H1 (cell line): ENCODE data around the gene ATP2A3. TPM values are rescaled to one million over a fixed set of nuclear protein-coding genes. Genes with fewer than 3 reads are reported as not detected.

Experiments
- CBX8 ChIP-seq: fragments of 300-800, 300-1000 bp; sonication (generic); IDR thresholded peaks from 2 replicates; pipeline ENCODE4 v1.7.1; 2016; ENCODE audit warnings: low read depth, low read length, borderline replicate concordance
- CTBP2 ChIP-seq: IDR thresholded peaks from 2 replicates; pipeline ENCODE4 v1.7.0; 2011; ENCODE audit warnings: borderline replicate concordance, mild to moderate bottlenecking, moderate library complexity, mixed read lengths, low read length; ENCODE audit not compliant: insufficient read depth, insufficient read length
- GTF2F1 ChIP-seq: IDR thresholded peaks from 2 replicates; pipeline ENCODE4 v1.6.1; 2012; ENCODE audit warnings: low read depth, low read length, improper control_type of control experiment, borderline replicate concordance
- JUN ChIP-seq: IDR thresholded peaks from 2 replicates; pipeline ENCODE4 v1.6.1; 2011; ENCODE audit warnings: low read depth, mild to moderate bottlenecking, improper control_type of control experiment, low read length
- JUND ChIP-seq: IDR thresholded peaks from 2 replicates; pipeline ENCODE4 v1.6.1; 2011; ENCODE audit warnings: mild to moderate bottlenecking, improper control_type of control experiment, low read length
- KDM5A ChIP-seq: fragments of 200-600 bp; IDR thresholded peaks from 2 replicates; pipeline ENCODE4 v1.7.1; 2012; ENCODE audit warnings: mild to moderate bottlenecking, low read length, inconsistent platforms, mixed read lengths
- NRF1 ChIP-seq: IDR thresholded peaks from 2 replicates; pipeline ENCODE4 v1.6.1; 2011; ENCODE audit warnings: mild to moderate bottlenecking, low read depth, low read length, improper control_type of control experiment
- POLR2AphosphoS5 ChIP-seq: IDR thresholded peaks from 2 replicates; pipeline ENCODE4 v1.6.1; 2011; ENCODE audit warnings: low read depth, low read length
- SIN3A ChIP-seq, 2 experiments: IDR thresholded peaks in 1 of 2; conservative IDR thresholded peaks in 1 of 2; 2 replicates each; pipeline ENCODE4 v1.6.1; 2011 to 2012; ENCODE audit warnings: low read length in 2 of 2, improper control_type of control experiment in 1 of 2, low read depth in 1 of 2, mild to moderate bottlenecking in 1 of 2
- USF2 ChIP-seq: IDR thresholded peaks from 2 replicates; pipeline ENCODE4 v1.6.1; 2011; ENCODE audit warnings: low read length, improper control_type of control experiment
- polyA plus RNA-seq, 7 experiments: library from polyadenylated mRNA; depleted of rRNA in 3 of 7; stranded (reverse) in 5 of 7; unstranded in 2 of 7; fragments of >200 nt in 5 of 7; fragments of 200-250 nt in 2 of 7; gene quantifications; 1 replicate in 5 of 7; 2 replicates in 1 of 7; 4 replicates in 1 of 7; pipeline versions ENCODE4 v1.2.1 to v1.2.3, GENCODE V29; 2011 to 2013; ENCODE audit warnings: missing spikeins in 2 of 7, mixed read lengths in 2 of 7
- total RNA-seq: library from RNA; stranded (reverse); fragmentation: NEBNext Ultra II Directional; extraction: Animal tissue kit (Norgen Biotek cat#: 25700); gene quantifications from 2 replicates; pipeline ENCODE4 v1.2.1, GENCODE V29; 2021
- TF ChIP-seq, protein P1 (sequence below): IDR thresholded peaks from 2 replicates; pipeline ENCODE4 v1.6.1; 2012; ENCODE audit warnings: inconsistent platforms

Gene ATP2A3
- total and polyA plus RNA-seq, 2 of the 8 experiments (the other 6 are each of a cell fraction or from before 2014, with no cell fraction given): 18.4 to 32.5 TPM

DNA sequence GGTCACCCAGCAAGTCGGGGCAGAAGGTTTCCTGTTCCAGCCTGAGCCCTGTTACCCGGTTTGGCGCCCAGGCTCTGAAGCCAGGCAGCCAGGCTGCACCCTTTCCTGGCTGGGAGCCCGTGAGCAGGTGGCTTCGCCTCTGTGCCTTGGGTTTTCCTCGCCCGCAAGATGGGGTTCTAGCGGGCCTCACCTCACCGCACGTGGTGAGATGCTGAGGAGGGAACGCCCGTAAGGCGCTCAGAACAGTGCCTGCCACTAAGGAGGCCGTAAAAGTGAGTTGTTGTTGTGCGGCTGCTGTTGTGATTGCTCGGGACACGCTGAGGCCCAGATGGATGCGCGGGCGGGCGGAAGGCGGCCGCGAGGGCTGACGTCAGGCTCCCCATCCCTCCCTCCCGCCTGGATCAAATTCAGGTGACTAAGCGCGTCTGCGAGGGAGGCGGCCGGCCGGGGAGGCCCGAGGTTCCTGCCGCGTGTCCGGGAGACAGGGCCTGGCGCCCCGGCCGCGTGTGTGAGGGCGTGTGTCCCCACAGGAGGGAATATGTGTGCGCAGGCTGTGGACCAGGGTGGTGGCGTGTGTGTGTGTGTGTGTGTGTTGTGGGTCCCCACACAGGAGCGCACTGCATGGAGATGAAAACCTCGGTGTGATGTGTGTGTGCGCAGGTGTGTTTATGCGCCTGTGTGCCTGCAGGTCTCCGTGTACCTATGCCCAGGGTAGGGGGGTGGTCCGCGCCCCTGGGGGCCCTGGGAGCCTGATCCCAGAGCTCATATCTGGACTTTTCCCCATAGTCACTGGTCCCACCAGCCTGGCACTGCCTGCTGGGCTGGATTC, 75.7 kb downstream of the ATP2A3 start (continued):
- no peak for TF ChIP-seq CTBP2
- 0 out of 2 replicates have a peak, but pooled peaks have one; percentile 45 for TF ChIP-seq POLR2AphosphoS5
- TF ChIP-seq JUN: no peak
- TF ChIP-seq, protein P1, sequence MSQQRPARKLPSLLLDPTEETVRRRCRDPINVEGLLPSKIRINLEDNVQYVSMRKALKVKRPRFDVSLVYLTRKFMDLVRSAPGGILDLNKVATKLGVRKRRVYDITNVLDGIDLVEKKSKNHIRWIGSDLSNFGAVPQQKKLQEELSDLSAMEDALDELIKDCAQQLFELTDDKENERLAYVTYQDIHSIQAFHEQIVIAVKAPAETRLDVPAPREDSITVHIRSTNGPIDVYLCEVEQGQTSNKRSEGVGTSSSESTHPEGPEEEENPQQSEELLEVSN: peak; percentile 95
- no peak for TF ChIP-seq CBX8
- TF ChIP-seq USF2: no peak
- TF ChIP-seq GTF2F1: no peak
- no peak for TF ChIP-seq NRF1
- TF ChIP-seq KDM5A: no peak
- 0 out of 2 replicates have a peak, but pooled peaks have one; percentile 11 for TF ChIP-seq JUND
- TF ChIP-seq SIN3A (conservative IDR thresholded peaks at IDR 0.05 in 1 of 2, IDR thresholded peaks at IDR 0.05 in 1 of 2; ENCODE audit: low read depth in 1 of 2, low read length in 2 of 2): 0 out of 4 replicates have a peak, but pooled peaks of 1 of the 2 experiments have one; percentile 37
